ENCODE measurements around the gene HILPDA. TPM values are rescaled to one million over a fixed set of nuclear protein-coding genes. Genes with fewer than 3 reads are reported as not detected.
"Not testable (repeated sequence)": the region's sequence is repeated elsewhere in the genome, so short reads cannot be mapped to it uniquely, and the experiment has no call there.

HILPDA gene
- total RNA-seq, 5 donors from 2014 or later (not counting 1 experiment from before 2014, with no cell fraction given) = 2.0 to 4.8 (median 3.3) TPM

DNA sequence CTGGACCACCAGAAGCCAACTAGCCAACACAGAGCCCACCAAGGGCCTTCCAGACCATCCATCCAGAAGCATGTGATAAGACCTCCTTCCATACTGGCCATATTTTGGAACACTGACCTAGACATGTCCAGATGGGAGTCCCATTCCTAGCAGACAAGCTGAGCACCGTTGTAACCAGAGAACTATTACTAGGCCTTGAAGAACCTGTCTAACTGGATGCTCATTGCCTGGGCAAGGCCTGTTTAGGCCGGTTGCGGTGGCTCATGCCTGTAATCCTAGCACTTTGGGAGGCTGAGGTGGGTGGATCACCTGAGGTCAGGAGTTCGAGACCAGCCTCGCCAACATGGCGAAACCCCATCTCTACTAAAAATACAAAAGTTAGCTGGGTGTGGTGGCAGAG lies 1.7 kb downstream of the HILPDA start:
- H3K27ac Mint-ChIP-seq; H3K27me3 ChIP-seq (replicated peaks in 1 of 2; ENCODE audit: control insufficient read depth in 2 of 2, extremely low read depth in 1 of 2, insufficient read depth in 2 of 2, low read length in 1 of 2); H3K9me3 ChIP-seq; H3K27ac ChIP-seq (ENCODE audit: low read length); POLR2A ChIA-PET; H3K4me3 ChIP-seq (ENCODE audit: control insufficient read depth in 1 of 2, extremely low read depth in 1 of 2, low read length in 1 of 2); H3K9me3 Mint-ChIP-seq; H3K36me3 ChIP-seq (ENCODE audit: control insufficient read depth in 2 of 2, extremely low read depth in 1 of 2, insufficient read depth in 1 of 2, low read length in 1 of 2); H3K27me3 Mint-ChIP-seq; ATAC-seq (replicated peaks in 1 of 4); H3K36me3 Mint-ChIP-seq; DNase-seq: not testable (repeated sequence)
- peak overlapping the region in 2 of 3 donors; percentile 91 to 92 for H3K4me3 Mint-ChIP-seq
- WGBS (ENCODE audit: insufficient coverage) = 100% methylated on average over 1 of the region's 6 CpGs
- CTCF ChIA-PET = interaction anchor here in 1 of 2 donors (1.2 kb wide), 1 partner anchor 30 kb away, joined by 4 read pairs; no protein-coding TSS in a partner anchor
- H3K4me1 ChIP-seq (ENCODE audit: control insufficient read depth in 1 of 2, extremely low read depth in 1 of 2, insufficient read depth in 2 of 2, low read length in 2 of 2) = peaks cover 4 to 21% of the 10 kb centered on the region in 2 experiments
- H3K4me1 Mint-ChIP-seq = peaks cover 19 to 37% (median 28%) of the 10 kb centered on the region in 3 donors

DNA sequence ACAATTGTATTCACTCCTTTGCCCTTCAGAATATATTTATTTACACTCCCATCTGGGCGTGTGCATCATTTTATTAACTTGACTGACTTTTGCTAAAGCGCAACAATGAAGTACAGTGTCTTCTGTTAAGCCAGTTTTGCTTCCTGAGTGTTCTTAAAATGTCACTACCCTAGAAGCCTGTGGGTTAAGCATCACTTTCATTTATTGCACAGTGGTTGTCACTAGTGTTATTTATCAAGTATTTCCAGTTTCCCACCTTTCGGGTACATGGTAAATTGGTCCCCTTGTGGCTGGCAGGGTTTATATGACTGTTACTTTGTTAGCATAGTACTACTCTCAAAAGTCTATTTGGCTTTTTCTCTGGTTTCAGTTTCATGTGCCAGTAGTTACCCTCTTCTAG lies 3.3 kb downstream of the HILPDA start:
- no peak overlapping the region for H3K27ac Mint-ChIP-seq
- POLR2A ChIA-PET = interaction anchor here in 1 of 2 donors (1.0 kb wide), 1 partner anchor 31 kb away, joined by 4 read pairs; no protein-coding TSS in a partner anchor
- H3K4me3 Mint-ChIP-seq = no peak overlapping the region
- Histone ChIP-seq H3K27ac (ENCODE audit: low read length) (no peak overlapping the region), H3K9me3 (no peaks in the 10 kb centered on the region), H3K4me1 (ENCODE audit: control insufficient read depth in 1 of 2, extremely low read depth in 1 of 2, insufficient read depth in 2 of 2, low read length in 2 of 2) (peaks cover 4 to 21% of the 10 kb centered on the region in 2 experiments), H3K27me3 (replicated peaks in 1 of 2; ENCODE audit: control insufficient read depth in 2 of 2, extremely low read depth in 1 of 2, insufficient read depth in 2 of 2, low read length in 1 of 2) (peaks cover 0 to 8% of the 10 kb centered on the region in 2 experiments), H3K4me3 (ENCODE audit: control insufficient read depth in 1 of 2, extremely low read depth in 1 of 2, low read length in 1 of 2) (no peak overlapping the region), H3K36me3 (ENCODE audit: control insufficient read depth in 2 of 2, extremely low read depth in 1 of 2, insufficient read depth in 1 of 2, low read length in 1 of 2) (no peaks in the 10 kb centered on the region)
- DNase-seq = peak in 1 of 35 experiments; percentile 22
- H3K27me3 Mint-ChIP-seq = no peaks in the 10 kb centered on the region
- H3K9me3 Mint-ChIP-seq = no peaks in the 10 kb centered on the region
- ATAC-seq (replicated peaks in 1 of 4) = no peak
- WGBS (ENCODE audit: insufficient coverage) = 36% methylated on average over 2 of the region's 3 CpGs
- H3K4me1 Mint-ChIP-seq = peaks cover 19 to 37% (median 28%) of the 10 kb centered on the region in 3 donors
- H3K36me3 Mint-ChIP-seq = no peaks in the 10 kb centered on the region
- CTCF ChIA-PET = interaction anchor here (0.8 to 4.2 kb wide), 10 partner anchors 14 to 748 kb away, joined by 3 to 246 read pairs (median 6); no protein-coding TSS in a partner anchor

DNA sequence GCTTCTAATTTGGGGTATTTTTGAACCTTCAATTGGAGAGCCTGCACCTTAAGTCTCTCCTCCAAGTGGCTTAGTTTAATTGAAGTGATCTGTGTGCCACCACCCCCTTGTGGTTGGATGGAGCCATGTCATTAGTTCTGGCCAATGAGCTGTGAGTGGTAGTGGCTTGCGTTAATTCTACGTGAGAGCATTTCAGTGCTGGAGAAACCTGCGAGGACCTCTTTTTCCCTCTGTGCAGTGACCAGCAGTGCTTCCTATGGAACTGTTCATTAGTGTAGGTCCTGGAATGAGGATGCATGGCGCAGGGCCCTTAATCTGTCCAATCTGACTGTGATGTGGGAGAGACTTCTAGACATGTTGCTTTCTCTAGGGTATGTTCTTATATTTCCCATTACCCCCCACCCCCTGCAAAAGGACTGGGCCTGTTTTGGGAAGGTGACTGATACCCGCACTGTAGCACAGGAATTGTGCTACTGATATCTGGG lies 3.8 kb downstream of the HILPDA start:
- H3K27me3 ChIP-seq (replicated peaks in 1 of 2; ENCODE audit: control insufficient read depth in 2 of 2, extremely low read depth in 1 of 2, insufficient read depth in 2 of 2, low read length in 1 of 2) = peaks cover 0 to 6% of the 10 kb centered on the region in 2 experiments
- Mint-ChIP-seq H3K27me3 (no peaks in the 10 kb centered on the region), H3K9me3 (no peaks in the 10 kb centered on the region), H3K36me3 (no peaks in the 10 kb centered on the region), H3K4me3 (no peak overlapping the region), H3K27ac (no peak overlapping the region), H3K4me1 (peaks cover 19 to 37% (median 28%) of the 10 kb centered on the region in 3 donors)
- ChIA-PET POLR2A (interaction anchor here (0.5 to 1.0 kb wide), 5 partner anchors 19 to 1160 kb away, joined by 3 to 4 read pairs (median 4); no protein-coding TSS in a partner anchor), CTCF (interaction anchor here (0.8 to 4.2 kb wide), 18 partner anchors 15 to 875 kb away, joined by 3 to 246 read pairs (median 5); no protein-coding TSS in a partner anchor)
- H3K36me3 ChIP-seq (ENCODE audit: control insufficient read depth in 2 of 2, extremely low read depth in 1 of 2, insufficient read depth in 1 of 2, low read length in 1 of 2) = no peaks in the 10 kb centered on the region
- peaks cover 4 to 21% of the 10 kb centered on the region in 2 experiments for H3K4me1 ChIP-seq (ENCODE audit: control insufficient read depth in 1 of 2, extremely low read depth in 1 of 2, insufficient read depth in 2 of 2, low read length in 2 of 2)
- peak; percentile 51 to 63 (median 54) for ATAC-seq (replicated peaks in 1 of 4)
- no peaks in the 10 kb centered on the region for H3K9me3 ChIP-seq
- DNase-seq = peak; percentile 32 to 86 (median 64)
- no peak overlapping the region for H3K27ac ChIP-seq (ENCODE audit: low read length)
- no peak overlapping the region for H3K4me3 ChIP-seq (ENCODE audit: control insufficient read depth in 1 of 2, extremely low read depth in 1 of 2, low read length in 1 of 2)
- 58% methylated on average over 2 of the region's 5 CpGs for WGBS (ENCODE audit: insufficient coverage)

DNA sequence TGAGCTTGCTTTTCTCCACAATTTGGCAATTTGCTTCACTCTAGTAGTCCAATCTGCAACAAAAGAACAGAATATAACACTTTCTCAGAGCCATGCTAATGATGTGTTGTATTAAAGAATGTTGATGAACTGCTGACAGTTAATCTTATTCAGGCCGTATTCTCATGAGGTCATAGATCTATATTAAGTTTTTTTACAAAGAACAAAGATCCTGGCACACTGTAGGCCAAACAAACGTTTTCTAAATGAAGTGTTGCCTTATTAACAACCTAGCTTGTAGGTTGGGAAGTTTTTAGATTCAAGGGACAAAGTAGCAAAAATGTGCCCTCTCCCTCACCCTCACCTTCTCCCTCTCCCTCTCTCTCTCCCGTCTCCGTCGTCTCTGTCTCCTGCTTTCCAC lies 6.8 kb downstream of the HILPDA start:
- no peaks in the 10 kb centered on the region for H3K27me3 ChIP-seq (replicated peaks in 1 of 2; ENCODE audit: control insufficient read depth in 2 of 2, extremely low read depth in 1 of 2, insufficient read depth in 2 of 2, low read length in 1 of 2)
- Mint-ChIP-seq H3K27ac (no peak overlapping the region), H3K4me3 (no peak overlapping the region), H3K27me3 (no peaks in the 10 kb centered on the region), H3K36me3 (peaks cover 3% of the 10 kb centered on the region), H3K9me3 (no peaks in the 10 kb centered on the region), H3K4me1 (peaks cover 11 to 18% (median 12%) of the 10 kb centered on the region in 3 donors)
- no CpG with 5 or more reads among the region's 5 CpGs for WGBS (ENCODE audit: insufficient coverage)
- H3K4me3 ChIP-seq (ENCODE audit: control insufficient read depth in 1 of 2, extremely low read depth in 1 of 2, low read length in 1 of 2) = no peak overlapping the region
- ChIA-PET POLR2A (no interaction called here), CTCF (interaction anchor here (1.1 to 4.2 kb wide), 3 partner anchors 12 to 36 kb away, joined by 3 to 107 read pairs (median 4); no protein-coding TSS in a partner anchor)
- H3K9me3 ChIP-seq = no peaks in the 10 kb centered on the region
- peaks cover 0 to 7% of the 10 kb centered on the region in 2 experiments for H3K4me1 ChIP-seq (ENCODE audit: control insufficient read depth in 1 of 2, extremely low read depth in 1 of 2, insufficient read depth in 2 of 2, low read length in 2 of 2)
- no peaks in the 10 kb centered on the region for H3K36me3 ChIP-seq (ENCODE audit: control insufficient read depth in 2 of 2, extremely low read depth in 1 of 2, insufficient read depth in 1 of 2, low read length in 1 of 2)
- DNase-seq (no peak), ATAC-seq (replicated peaks in 1 of 4) (no peak)
- no peak overlapping the region for H3K27ac ChIP-seq (ENCODE audit: low read length)

DNA sequence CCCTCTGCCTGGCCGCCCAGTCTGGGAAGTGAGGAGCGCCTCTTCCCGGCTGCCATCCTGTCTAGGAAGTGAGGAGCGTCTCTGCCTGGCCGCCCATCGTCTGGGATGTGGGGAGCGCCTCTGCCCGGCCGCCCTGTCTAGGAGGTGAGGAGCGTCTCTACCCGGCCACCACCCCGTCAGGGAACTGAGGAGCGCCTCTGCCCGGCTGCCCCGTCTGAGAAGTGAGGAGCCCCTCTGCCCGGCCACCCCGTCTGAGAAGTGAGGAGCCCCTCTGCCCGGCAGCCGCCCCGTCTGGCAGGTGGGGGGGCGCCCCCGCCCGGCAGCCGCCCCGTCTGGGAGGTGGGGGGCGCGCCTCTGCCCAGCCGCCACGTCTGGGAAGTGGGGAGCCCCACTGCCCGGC lies 7.7 kb downstream of the HILPDA start:
- H3K4me3 ChIP-seq (ENCODE audit: control insufficient read depth in 1 of 2, extremely low read depth in 1 of 2, low read length in 1 of 2); POLR2A ChIA-PET; H3K36me3 ChIP-seq (ENCODE audit: control insufficient read depth in 2 of 2, extremely low read depth in 1 of 2, insufficient read depth in 1 of 2, low read length in 1 of 2); H3K4me3 Mint-ChIP-seq; H3K27ac Mint-ChIP-seq; H3K27me3 Mint-ChIP-seq; DNase-seq; H3K27me3 ChIP-seq (replicated peaks in 1 of 2; ENCODE audit: control insufficient read depth in 2 of 2, extremely low read depth in 1 of 2, insufficient read depth in 2 of 2, low read length in 1 of 2); H3K9me3 Mint-ChIP-seq; H3K27ac ChIP-seq (ENCODE audit: low read length); H3K9me3 ChIP-seq; H3K36me3 Mint-ChIP-seq; H3K4me1 ChIP-seq (ENCODE audit: control insufficient read depth in 1 of 2, extremely low read depth in 1 of 2, insufficient read depth in 2 of 2, low read length in 2 of 2); CTCF ChIA-PET; ATAC-seq (replicated peaks in 1 of 4): not testable (repeated sequence)
- H3K4me1 Mint-ChIP-seq = peaks cover 11 to 13% (median 12%) of the 10 kb centered on the region in 3 donors
- WGBS (ENCODE audit: insufficient coverage) = 98% methylated on average over 20 of the region's 30 CpGs

DNA sequence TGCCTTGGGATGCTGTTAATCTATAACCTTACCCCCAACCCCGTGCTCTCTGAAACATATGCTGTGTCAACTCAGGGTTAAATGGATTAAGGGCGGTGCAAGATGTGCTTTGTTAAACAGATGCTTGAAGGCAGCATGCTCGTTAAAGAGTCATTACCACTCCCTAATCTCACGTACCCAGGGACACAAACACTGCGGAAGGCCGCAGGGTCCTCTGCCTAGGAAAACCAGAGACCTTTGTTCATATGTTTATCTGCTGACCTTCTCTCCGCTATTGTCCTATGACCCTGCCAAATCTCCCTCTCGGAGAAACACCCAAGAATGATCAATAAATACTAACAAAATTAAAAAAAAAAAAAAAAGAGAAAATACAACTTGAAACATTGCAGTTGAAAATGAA lies 8.3 kb downstream of the HILPDA start:
- H3K27ac Mint-ChIP-seq; H3K36me3 ChIP-seq (ENCODE audit: control insufficient read depth in 2 of 2, extremely low read depth in 1 of 2, insufficient read depth in 1 of 2, low read length in 1 of 2); ATAC-seq (replicated peaks in 1 of 4); H3K9me3 ChIP-seq; H3K4me3 Mint-ChIP-seq; H3K27ac ChIP-seq (ENCODE audit: low read length); H3K27me3 ChIP-seq (replicated peaks in 1 of 2; ENCODE audit: control insufficient read depth in 2 of 2, extremely low read depth in 1 of 2, insufficient read depth in 2 of 2, low read length in 1 of 2); H3K9me3 Mint-ChIP-seq; H3K36me3 Mint-ChIP-seq; POLR2A ChIA-PET; H3K27me3 Mint-ChIP-seq; H3K4me1 ChIP-seq (ENCODE audit: control insufficient read depth in 1 of 2, extremely low read depth in 1 of 2, insufficient read depth in 2 of 2, low read length in 2 of 2); DNase-seq; H3K4me1 Mint-ChIP-seq; CTCF ChIA-PET; H3K4me3 ChIP-seq (ENCODE audit: control insufficient read depth in 1 of 2, extremely low read depth in 1 of 2, low read length in 1 of 2): not testable (repeated sequence)
- WGBS (ENCODE audit: insufficient coverage) = 100% methylated on average over 3 of the region's 8 CpGs

Measured in T-cell (primary cell).